GM18907 (cell line): ENCODE data around the gene EIF4A3.

Source experiments
- ATAC-seq: cut with Tn5 transposase; IDR thresholded peaks from one replicate; pipeline ENCODE4 v1.9.1; 2021; ENCODE audit warnings: mild to moderate bottlenecking, moderate library complexity; ENCODE audit not compliant: unreplicated experiment

EIF4A3 gene

DNA sequence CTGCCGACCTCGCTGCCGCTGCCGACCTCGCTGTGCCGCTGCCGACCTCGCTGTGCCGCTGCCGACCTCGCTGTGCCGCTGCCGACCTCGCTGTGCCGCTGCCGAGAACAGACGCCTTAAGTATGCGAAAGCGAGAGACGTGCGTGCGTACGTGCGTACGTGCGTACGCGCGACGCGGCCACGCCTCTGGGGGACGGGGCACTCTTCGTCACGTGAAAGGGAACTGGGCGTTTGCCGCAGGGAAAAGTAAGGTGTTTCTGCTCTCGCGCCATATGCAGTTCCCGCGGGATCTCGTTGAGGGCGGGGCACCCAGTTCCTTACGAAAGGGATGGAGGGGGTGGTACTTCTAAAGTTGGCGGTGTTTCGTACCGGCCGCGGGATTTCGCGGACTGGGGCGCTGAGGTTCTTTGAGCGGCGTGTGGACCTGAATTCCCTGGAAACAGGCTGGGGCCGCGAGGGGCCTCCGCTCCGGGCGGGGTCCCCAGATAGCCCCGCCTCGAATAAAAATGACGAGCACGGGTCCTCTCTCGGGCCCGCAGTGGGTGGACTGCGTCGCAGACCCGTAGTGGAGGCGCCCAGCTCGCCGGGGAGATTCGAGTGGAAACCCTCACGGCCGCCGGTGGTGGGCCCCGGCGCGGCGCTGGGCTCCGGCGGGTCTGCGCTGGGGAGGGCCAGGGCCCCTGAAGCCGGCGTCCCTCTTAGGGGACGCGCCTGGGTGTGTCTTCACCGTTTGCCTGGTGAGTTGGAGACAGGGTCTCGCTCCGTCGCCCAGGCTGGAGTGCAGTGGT lies at the start of gene EIF4A3:
Gene EIF4A3 (minus strand): TSS at position 94 of the 788 bp plus-strand sequence. CDS start 167 bp downstream, outside the sequence.
- ATAC-seq, result peak; percentile 84

DNA sequence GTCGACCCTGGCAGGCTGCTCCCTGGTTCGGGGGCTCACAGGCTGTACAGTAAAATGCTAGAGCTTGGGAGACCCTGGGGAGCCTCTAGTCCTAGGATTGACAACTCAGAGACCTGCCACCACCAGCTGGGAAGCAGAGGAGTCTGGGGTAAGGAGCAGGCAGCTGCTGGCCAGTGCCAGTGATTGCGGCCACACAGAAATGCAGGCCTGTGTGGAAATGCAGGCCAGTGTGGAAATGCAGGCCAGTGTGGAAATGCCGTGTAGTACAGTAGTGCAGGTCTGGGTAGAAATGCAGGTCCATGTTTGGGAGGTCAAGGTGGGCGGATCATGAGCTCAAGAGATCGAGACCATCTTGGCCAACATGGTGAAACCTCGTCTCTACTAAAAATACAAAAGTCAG lies 49.7 kb upstream of the EIF4A3 start:
- ATAC-seq, result no peak

DNA sequence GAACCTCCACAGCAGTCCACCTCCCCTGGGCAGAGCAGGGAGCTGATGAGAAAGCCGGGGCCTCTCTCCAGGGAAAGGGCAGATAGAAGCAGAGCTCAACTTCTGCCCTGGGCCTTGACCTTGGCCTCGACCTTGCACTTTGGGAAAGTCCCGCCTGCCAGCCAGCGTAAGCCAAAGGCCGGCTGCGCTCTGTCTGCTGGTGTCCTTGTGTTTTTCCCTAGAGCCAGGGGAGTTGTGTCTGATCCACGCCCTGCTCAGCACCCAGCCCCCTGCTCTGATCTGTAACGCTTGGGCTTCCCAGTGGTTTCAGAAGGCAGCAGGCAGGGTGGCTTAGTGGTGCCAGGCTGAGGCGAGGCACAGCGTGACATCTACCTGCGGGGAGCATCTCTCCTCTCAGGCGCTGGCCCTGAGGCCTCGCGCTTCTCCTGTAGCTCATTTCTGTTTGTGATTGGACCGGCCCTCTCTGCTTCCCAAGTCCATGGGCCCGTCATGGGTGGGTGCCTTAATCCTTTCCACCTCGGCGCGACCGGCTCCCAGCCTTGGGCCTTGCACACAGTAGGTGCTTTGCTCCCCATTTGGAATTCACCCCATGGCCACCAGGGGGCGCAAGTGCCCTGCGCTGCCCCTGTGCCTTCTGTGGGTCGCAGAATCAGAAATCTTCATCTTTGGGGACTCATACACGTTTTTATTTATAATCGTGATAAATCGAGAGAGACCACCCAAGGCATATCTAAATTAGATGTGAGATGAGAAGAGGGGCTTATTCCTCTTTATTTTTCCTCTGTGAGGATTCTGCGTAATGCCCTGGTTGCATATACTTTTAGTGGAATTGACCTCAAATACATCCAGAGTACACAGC lies 49.0 kb upstream of the EIF4A3 start:
- no peak for ATAC-seq

DNA sequence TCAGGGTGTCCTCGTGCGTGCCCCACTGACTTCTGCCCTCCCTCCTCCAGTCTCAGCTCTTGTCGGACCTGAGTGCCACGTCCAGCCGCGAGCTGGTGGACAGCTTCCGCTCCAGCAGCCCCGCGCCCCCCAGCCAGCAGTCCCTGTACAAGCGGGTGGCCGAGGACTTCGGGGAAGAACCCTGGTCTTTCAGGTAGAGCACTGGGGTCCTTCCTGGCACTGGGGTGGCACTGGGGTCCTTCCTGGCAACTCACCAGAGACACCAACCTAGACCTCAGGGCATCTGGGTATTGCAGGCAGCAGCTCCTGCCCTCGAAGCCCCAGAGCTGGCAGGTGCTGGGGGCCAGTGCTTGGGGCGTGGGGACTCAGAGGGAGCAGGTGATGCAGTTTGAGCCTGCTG lies 48.2 kb upstream of the EIF4A3 start:
- ATAC-seq, result no peak

DNA sequence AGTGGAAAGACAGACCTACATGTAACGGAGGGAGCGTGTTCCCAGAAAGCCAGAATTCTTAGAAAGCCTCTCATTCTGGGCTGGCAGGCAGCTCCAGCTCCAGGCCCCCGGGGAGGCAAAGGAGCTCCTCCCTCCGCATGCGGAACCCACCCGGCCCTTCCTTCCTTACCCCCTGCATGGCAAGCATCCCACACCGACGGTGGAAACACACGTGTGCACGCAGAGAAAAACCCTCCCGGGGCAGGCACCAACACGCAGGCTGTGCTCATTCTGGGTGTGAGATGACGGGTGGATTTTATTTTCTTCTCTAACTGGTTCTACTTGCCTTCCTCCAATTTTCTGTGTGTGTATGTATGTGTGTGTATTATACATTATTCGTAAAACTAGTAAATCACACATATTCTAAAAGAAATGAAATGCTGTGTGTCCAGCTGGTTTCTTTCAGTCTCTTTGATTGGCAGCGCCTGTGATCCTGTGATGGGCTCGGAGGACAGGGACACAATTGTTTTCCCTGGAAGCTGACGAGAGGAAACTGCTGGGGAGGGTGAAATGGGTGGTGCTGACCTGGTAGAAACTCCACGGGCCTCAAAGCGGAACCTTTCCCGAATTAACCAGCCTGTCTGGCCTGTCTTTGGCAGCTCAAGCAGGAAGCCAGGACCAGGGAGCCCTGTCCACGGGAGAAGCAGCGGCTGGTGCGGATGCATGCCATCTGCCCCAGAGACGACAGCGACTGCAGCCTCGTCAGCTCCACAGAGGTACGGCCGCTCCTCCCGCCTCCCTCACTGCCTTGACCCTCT lies 45.1 kb upstream of the EIF4A3 start:
- no peak for ATAC-seq

DNA sequence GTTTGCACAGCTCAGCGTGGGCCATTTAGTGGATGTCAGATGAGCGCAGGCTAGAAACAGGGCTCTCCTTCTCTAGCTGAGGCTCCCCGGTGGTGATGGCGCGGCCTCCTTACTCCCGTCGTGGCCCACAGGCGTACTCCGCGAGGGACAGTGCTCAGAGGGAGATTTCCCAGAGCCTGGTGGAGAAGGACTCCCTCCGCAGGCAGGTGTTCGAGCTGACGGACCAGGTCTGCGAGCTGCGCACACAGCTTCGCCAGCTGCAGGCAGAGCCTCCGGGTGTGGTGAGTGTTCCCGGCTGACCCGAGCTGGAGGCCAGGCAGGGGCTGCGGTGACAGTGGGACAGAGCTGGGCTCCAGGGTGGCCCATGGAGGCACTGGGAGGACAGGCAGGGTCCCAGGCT lies 44.3 kb upstream of the EIF4A3 start:
- ATAC-seq, result no peak

DNA sequence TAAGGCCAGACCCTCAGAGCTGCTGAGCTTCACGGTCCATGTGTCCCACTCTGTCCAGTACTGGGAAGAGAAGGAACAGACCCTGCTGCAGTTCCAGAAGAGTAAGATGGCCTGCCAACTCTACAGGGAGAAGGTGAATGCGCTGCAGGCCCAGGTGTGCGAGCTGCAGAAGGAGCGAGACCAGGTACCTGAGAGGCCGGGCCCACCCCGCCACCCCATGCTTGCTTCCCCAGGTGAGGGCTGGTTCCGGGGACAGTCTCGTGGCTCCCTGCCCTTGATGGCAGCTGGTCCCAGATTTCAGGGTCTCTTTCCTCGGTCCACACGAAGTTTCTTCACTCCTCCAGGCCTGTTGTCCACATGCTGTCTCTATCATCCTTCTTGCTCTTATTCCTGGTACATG lies 43.8 kb upstream of the EIF4A3 start:
- no peak for ATAC-seq

DNA sequence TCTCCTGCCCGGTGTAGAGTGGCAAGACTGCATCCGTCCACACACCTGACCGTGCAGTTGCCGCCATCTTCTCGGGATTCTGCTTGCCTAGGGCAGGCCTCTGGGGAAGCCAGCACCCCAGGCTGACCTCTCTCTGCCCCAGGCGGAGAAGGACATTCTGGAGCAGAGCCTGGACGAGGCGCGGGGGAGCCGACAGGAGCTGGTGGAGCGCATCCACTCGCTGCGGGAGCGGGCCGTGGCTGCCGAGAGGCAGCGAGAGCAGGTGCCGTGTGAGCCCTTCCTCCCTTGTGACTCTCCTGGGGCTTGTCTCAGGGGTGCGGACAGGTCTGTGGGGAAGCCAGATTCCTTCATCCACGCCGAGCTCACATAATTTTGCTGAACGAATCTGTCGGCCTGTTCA lies 42.7 kb upstream of the EIF4A3 start:
- no peak for ATAC-seq

DNA sequence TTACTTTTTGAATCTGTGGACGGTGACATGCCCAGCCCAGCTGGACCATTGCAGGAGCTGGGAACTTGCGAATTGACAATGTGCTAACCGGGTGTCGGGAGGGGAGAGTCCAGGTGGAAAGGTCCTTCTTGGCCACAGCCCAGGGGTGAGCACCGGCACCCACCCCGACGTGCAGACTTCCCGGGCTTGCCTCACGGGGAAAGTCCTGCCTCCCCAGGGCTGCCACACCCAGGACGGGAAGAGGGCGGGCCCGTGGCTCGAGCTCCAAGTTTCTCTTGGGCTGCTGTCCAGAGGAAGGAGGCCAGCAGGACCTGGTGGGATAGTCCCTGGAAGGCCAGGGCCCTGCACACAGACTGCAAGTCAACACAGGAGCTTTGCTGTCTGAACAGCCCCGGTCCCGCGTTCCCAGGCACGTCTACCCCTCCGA lies 40.6 kb upstream of the EIF4A3 start:
- ATAC-seq, result no peak

DNA sequence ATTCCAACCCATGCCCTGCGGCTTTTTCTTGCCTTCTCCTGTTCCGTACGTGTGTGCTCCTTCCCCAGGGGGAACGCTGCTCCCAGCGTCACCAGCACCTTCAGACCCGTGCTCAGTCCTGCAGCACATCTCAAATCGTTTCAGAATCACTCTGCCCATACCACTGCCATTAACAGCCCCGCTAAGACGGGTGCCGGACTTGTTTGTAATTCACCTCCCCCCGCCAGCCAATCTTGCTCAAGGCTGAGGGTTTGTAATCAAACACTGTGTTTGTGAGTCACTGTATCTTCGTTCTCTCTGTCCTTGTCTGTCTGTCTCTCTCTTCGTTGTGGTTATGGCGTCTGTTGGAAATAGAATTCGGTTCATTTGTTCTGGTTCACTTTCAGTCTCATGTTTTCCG lies 40.2 kb upstream of the EIF4A3 start:
- no peak for ATAC-seq

DNA sequence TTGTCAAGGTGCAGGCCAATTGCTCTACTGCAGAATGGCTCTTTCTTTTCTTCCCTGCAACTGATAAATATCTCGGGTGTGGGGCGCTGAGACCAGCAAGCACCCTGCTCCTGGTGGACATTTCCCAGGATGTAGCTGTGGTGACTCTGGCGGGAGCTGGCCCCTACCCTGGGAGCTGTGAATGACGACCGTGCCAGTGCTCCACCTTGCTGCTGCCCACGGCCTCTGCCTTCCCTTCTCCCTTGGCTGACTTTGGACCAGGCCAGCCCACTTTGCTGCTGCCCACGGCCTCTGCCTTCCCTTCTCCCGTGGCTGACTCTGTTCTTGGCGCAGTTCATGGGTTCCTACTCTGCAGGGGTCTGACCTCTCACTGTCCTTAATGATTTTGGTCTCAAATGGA lies 39.0 kb upstream of the EIF4A3 start:
- ATAC-seq, result no peak

DNA sequence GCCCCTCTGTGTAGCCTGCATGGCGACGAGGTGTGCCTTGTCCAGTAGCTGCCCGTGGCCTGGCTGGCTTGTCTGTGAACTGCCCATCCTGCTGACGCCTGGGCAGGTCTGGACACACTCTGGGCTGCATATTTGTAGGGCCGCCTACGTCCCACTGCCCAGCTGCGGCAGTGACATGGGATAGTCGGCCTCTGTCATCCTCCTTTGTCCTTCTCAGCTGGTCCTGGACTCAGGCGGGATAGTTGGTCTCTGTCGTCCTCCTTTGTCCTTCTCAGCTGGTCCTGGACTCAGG lies 37.4 kb upstream of the EIF4A3 start:
- ATAC-seq, result no peak

DNA sequence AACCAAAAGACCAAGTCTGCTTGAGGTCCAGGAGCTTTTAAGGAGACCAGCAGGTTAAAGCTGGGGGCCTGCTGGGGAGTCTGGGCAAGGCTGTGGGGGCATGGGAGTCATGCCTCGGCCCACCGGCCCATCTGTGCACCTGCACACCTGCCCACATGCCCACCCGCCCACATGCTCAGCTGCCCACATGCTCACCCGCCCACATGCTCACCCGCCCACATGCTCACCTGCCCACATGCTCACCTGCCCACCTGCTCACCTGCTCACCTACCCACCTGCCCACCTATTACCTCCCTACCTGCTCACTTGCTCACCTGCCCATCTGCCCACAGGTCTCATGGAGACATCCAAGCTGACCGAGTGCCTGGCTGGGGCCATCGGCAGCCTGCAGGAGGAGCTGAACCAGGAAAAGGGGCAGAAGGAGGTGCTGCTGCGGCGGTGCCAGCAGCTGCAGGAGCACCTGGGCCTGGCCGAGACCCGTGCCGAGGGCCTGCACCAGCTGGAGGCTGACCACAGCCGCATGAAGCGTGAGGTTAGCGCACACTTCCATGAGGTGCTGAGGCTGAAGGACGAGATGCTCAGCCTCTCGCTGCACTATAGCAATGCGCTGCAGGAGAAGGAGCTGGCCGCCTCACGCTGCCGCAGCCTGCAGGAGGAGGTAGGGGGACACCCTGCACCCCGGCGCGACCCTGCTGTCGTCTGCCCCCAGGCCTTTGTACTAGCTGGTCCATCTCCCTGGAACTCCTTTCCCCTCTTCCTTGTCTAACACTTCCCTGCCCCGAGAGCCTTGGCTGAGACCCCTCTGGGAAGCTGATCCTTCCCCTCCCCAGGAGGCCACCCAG lies 36.9 kb upstream of the EIF4A3 start:
- no peak for ATAC-seq

DNA sequence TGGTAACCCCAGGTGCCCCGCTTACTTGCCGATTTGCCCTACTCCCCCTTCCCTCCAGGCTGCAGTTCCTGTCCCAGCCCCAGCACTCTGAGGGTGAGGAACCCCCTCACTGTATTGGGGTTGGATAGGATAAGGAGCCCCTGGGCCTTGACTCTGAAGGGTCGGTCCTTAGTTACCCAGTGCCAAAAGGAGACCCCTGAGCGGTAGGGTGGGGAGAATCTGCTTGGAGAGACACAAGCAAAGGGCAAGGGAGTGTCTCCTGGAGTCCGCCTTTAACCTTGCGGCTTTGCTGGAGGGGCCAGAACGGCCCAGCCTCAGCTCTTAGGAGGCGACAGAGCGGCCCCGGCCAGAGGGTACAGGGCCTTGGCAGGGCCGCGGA lies 35.9 kb upstream of the EIF4A3 start:
- ATAC-seq, result no peak

DNA sequence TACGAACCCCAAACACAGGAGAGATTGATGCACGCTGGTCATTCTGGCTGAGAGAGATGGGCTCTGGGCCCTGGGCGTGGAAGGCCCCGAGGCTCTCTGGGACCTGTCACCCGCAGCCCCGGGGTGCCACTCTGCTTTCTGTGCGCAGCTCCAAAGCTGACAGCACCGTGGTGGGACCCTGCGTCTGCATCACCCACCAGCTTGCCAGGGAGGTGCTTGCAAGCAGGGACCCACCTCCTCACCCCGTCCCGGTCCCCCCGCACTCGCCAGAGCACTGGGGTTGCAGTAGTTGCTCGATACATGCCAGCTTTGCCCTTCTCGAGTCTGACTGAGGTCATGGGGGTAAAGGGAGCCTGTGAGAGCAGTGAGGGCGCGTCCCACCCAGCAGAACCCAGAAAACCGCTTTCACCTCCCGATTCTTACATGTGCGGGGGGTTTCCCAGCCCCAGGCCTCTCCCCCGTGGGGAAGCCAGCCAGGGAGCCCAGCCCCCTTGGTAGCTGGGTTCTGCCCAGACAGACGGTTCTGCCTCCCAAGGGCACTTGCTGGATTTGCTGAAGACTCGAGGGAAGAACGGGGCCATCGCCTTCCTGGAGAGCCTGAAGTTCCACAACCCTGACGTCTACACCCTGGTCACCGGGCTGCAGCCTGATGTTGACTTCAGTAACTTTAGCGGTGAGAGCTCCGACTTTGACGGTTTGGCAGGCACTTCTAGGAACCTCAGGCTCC lies 35.4 kb upstream of the EIF4A3 start:
- no peak for ATAC-seq

DNA sequence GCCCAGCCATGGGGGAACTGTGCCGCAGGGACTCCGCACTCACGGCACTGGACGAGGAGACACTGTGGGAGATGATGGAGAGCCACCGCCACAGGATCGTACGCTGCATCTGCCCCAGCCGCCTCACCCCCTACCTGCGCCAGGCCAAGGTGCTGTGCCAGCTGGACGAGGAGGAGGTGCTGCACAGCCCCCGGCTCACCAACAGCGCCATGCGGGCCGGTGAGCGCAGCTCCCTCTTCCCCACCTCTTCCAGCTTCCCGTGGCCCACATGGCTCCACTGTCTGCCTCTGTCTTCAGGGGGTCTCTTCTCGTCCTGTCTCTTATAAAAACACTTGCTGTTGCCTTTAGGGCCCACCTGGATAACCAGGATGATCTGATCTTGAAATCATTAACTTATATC lies 34.5 kb upstream of the EIF4A3 start:
- no peak for ATAC-seq

DNA sequence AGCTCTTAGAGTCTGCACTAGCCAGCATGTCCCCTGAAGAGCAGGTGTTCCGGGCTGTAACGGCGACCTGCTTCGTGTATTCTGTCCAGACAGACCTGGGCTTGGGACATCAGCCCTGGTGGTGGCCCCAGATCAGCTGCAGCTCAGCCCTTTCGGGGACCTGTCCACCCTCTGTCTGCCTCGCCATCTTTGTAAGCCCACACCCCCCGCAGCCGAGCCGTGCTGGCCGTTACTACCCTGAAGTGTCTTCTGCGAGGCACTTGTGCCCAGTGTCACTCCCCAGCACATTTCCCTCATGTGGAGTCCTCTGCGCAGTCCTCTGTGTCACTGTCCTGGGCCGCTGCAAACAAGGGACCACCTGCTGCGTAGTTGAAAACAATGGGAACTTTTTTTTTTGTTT lies 33.3 kb upstream of the EIF4A3 start:
- ATAC-seq, result no peak

DNA sequence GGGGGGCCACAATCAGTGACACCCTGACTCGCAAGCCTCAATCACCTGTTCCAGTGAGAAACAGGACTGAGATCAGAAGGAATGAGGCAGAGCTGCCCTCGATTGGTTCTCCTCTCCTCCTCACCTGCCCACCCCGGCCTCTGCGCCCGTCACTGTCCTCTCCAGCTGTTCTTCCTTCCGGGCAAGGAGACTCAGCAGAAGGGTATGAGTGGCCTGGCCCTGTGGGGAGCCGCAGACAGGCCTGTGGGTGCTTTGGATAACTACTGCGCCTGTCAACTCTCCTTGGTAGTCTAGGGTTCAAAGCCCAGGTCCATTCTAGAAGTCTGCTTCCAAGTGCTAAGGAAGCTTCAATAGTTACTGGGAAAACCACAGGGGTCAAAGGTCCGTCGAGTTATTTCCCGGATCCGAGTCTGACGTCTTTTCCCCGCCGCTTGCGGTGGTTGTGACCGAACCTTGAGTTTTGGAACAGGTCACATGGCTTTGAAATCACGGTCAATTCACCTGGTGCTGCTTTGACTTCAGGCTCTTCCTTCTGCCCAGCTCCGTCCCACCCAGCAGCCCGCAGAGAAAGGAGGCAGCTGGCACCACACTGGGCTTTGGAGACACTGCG lies 31.2 kb upstream of the EIF4A3 start:
- ATAC-seq, result no peak

DNA sequence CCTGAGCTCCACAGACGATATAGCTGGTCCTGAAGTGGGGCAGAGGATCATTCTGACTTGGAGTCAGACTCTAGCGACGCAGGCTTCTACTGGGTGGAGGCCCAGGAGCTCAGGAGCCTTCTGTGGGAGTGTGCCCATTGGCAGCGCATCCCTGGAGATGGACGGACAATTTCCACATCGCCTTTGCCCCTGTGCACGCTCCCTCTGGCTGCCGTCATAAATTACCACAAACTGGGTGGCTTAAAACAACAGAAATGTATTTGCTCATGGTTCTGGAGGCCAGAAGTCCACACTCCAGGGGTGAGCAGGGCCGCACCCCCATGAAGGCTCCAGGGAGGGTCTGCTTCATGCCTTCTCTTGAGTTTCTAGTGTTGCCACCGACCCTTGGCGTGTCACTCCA lies 29.8 kb upstream of the EIF4A3 start:
- no peak for ATAC-seq

DNA sequence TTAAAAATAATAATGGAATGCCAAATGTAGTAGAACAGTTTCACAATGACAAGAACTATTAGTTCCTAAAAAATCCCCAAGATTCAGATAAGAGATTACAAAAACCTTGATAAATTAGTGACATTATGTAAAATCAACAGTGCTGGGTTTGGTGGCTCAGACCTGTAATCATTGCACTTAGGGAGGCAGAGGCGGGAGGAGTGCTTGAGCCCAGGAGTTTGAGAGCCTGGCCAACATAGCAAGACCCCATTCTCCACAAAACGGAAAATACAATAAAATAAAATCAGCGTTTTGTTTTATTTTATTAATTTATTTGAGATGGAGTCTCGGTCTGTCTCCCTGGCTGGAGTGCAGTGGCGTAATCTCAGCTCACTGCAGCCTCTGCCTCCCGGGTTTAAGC lies 27.0 kb upstream of the EIF4A3 start:
- no peak for ATAC-seq
